IMR-90 (cell line): ENCODE results near the gene LRRC57. TPM values are rescaled to one million over a fixed set of nuclear protein-coding genes. Genes with fewer than 3 reads are reported as not detected.

Source experiments
- ATAC-seq: fragments of 200-7000 bp; cut with Tn5 transposase; 2 replicates; pipeline ENCODE4 v1.9.1; 2020; ENCODE audit warnings: low read depth, mild to moderate bottlenecking, moderate library complexity
- BruUV-seq: library from RNA; stranded (reverse); fragments of 400-500 nt; replicated peaks from 2 replicates; lab custom pipeline; 2021; lab: Mats Ljungman, UMichigan
- CTCF ChIA-PET: fragments of 300-600 bp; formaldehyde crosslinking; extraction: SDS; loops from one replicate; lab custom pipeline; 2021; ENCODE audit warnings: antibody characterized with exemption; lab: Yijun Ruan, JAX
- POLR2A ChIA-PET: fragments of 300-600 bp; sonication (Branson Sonifier 250); formaldehyde crosslinking; loops from one replicate; lab custom pipeline; 2022; ENCODE audit warnings: antibody characterized with exemption; ENCODE audit not compliant: unreplicated experiment; lab: Charles Lee
- DNase-seq: peaks from one replicate; pipeline ENCODE4 v3.0.0; 2013
- H2AFZ ChIP-seq: replicated peaks from 2 replicates; pipeline ENCODE3; 2013; ENCODE audit warnings: low read length, mild to moderate bottlenecking; ENCODE audit not compliant: poor library complexity
- H2AK5ac ChIP-seq: 2 replicates; pipeline ENCODE4 v1.6.1; 2013; ENCODE audit warnings: low read depth, low read length, inconsistent platforms
- H2AK9ac ChIP-seq: replicated peaks from 2 replicates; pipeline ENCODE3; 2013; ENCODE audit warnings: mild to moderate bottlenecking, low read depth, low read length, moderate library complexity; ENCODE audit not compliant: poor library complexity
- H2BK120ac ChIP-seq: 2 replicates; pipeline ENCODE4 v1.6.1; 2013; ENCODE audit warnings: low read depth, low read length, inconsistent platforms
- H2BK15ac ChIP-seq: 3 replicates; pipeline ENCODE4 v1.6.1; 2013; ENCODE audit warnings: low read depth, low read length, inconsistent platforms
- H2BK20ac ChIP-seq: 2 replicates; pipeline ENCODE4 v1.6.1; 2013; ENCODE audit warnings: low read depth, mild to moderate bottlenecking, inconsistent platforms, low read length, moderate library complexity
- H2BK5ac ChIP-seq: 2 replicates; pipeline ENCODE4 v1.6.1; 2013; ENCODE audit warnings: mild to moderate bottlenecking, low read depth, low read length, inconsistent platforms; ENCODE audit not compliant: poor library complexity, severe bottlenecking
- H3K14ac ChIP-seq: replicated peaks from 2 replicates; pipeline ENCODE4 v1.6.1; 2013; ENCODE audit warnings: low read depth, low read length, inconsistent platforms
- H3K18ac ChIP-seq: 2 replicates; pipeline ENCODE4 v1.6.1; 2013; ENCODE audit warnings: low read depth, low read length, control low read depth
- H3K23ac ChIP-seq: 2 replicates; pipeline ENCODE4 v1.6.1; 2013; ENCODE audit warnings: low read depth, low read length, inconsistent platforms
- H3K27ac ChIP-seq: 2 replicates; pipeline ENCODE4 v1.5.1; 2013; ENCODE audit warnings: mild to moderate bottlenecking, control low read depth, low read length; ENCODE audit not compliant: insufficient read depth
- H3K27me3 ChIP-seq: 2 replicates; pipeline ENCODE4 v1.6.1; 2013; ENCODE audit warnings: low read length; ENCODE audit not compliant: control insufficient read depth, insufficient read depth
- H3K36me3 ChIP-seq: 2 replicates; pipeline ENCODE4 v1.6.1; 2013; ENCODE audit warnings: low read length, mixed read lengths; ENCODE audit not compliant: control insufficient read depth, insufficient read depth
- H3K4ac ChIP-seq: 2 replicates; pipeline ENCODE4 v1.6.1; 2013; ENCODE audit warnings: low read depth, low read length, inconsistent platforms
- H3K4me1 ChIP-seq: 2 replicates; pipeline ENCODE4 v1.6.1; 2013; ENCODE audit warnings: low read length, mixed read lengths; ENCODE audit not compliant: control insufficient read depth, insufficient read depth
- H3K4me2 ChIP-seq: 2 replicates; pipeline ENCODE4 v1.6.1; 2013; ENCODE audit warnings: low read depth, mild to moderate bottlenecking, control low read depth, low read length, moderate library complexity
- H3K4me3 ChIP-seq: 2 replicates; pipeline ENCODE4 v1.5.1; 2013; ENCODE audit warnings: low read depth, mild to moderate bottlenecking, control low read depth, low read length, moderate library complexity; ENCODE audit not compliant: insufficient read depth
- H3K56ac ChIP-seq: 2 replicates; pipeline ENCODE4 v1.6.1; 2013; ENCODE audit warnings: low read length, inconsistent platforms; ENCODE audit not compliant: insufficient read depth; ENCODE audit errors: extremely low read depth
- H3K79me1 ChIP-seq, 2 experiments: 2 replicates each; pipeline ENCODE4 v1.6.1; 2013; ENCODE audit warnings: low read length in 2 of 2, inconsistent platforms in 1 of 2, low read depth in 1 of 2
- H3K9ac ChIP-seq: 2 replicates; pipeline ENCODE4 v1.6.1; 2013; ENCODE audit warnings: low read depth, low read length, control low read depth
- H3K9me1 ChIP-seq: 2 replicates; pipeline ENCODE4 v1.6.1; 2013; ENCODE audit warnings: low read length, inconsistent platforms; ENCODE audit not compliant: insufficient read depth
- H3K9me3 ChIP-seq: 2 replicates; pipeline ENCODE4 v1.6.1; 2013; ENCODE audit warnings: low read length; ENCODE audit not compliant: control insufficient read depth, insufficient read depth
- H4K20me1 ChIP-seq: 2 replicates; pipeline ENCODE4 v1.6.1; 2013; ENCODE audit warnings: low read length, inconsistent platforms; ENCODE audit not compliant: insufficient read depth
- H4K5ac ChIP-seq: 2 replicates; pipeline ENCODE4 v1.6.1; 2013; ENCODE audit warnings: mild to moderate bottlenecking, low read depth, low read length, control low read depth
- H4K8ac ChIP-seq, 2 experiments: 2 replicates each; pipeline ENCODE4 v1.6.1; 2013; ENCODE audit warnings: low read depth in 2 of 2, low read length in 2 of 2, control low read depth in 1 of 2, inconsistent platforms in 1 of 2
- H4K91ac ChIP-seq: 2 replicates; pipeline ENCODE4 v1.6.1; 2013; ENCODE audit warnings: low read depth, low read length, inconsistent platforms; ENCODE audit not compliant: insufficient read depth
- BHLHE40 ChIP-seq: fragments of 150-350 bp; IDR thresholded peaks from 2 replicates; pipeline ENCODE4 v1.6.1; 2016; ENCODE audit warnings: mild to moderate bottlenecking, low read depth, low read length
- CEBPB ChIP-seq: IDR thresholded peaks from 2 replicates; pipeline ENCODE4 v1.6.1; 2012; ENCODE audit warnings: low read depth, low read length, improper control_type of control experiment
- CHD1 ChIP-seq: IDR thresholded peaks from 2 replicates; pipeline ENCODE4 v1.6.1; 2012; ENCODE audit warnings: low read depth, low read length, improper control_type of control experiment
- FOS ChIP-seq: fragments of 150-350 bp; IDR thresholded peaks from 2 replicates; pipeline ENCODE4 v1.6.1; 2016; ENCODE audit warnings: low read depth, low read length
- MAFK ChIP-seq: IDR thresholded peaks from 2 replicates; pipeline ENCODE4 v1.6.1; 2012; ENCODE audit warnings: low read depth, low read length, improper control_type of control experiment
- MAZ ChIP-seq: IDR thresholded peaks from 2 replicates; pipeline ENCODE4 v1.6.1; 2012; ENCODE audit warnings: low read depth, mild to moderate bottlenecking, low read length, improper control_type of control experiment, moderate library complexity, borderline replicate concordance
- MXI1 ChIP-seq: IDR thresholded peaks from 2 replicates; pipeline ENCODE4 v1.6.1; 2012; ENCODE audit warnings: low read depth, mild to moderate bottlenecking, low read length, moderate library complexity, borderline replicate concordance
- NFE2L2 ChIP-seq: fragments of 150-350 bp; IDR thresholded peaks from 2 replicates; pipeline ENCODE4 v1.6.1; 2016; ENCODE audit warnings: low read depth, mild to moderate bottlenecking, low read length
- POLR2A ChIP-seq: IDR thresholded peaks from 2 replicates; pipeline ENCODE4 v1.6.1; 2012; ENCODE audit warnings: mild to moderate bottlenecking, low read depth, low read length
- RAD21 ChIP-seq: IDR thresholded peaks from 2 replicates; pipeline ENCODE4 v1.6.1; 2012; ENCODE audit warnings: low read length, improper control_type of control experiment
- RCOR1 ChIP-seq: IDR thresholded peaks from 2 replicates; pipeline ENCODE4 v1.6.1; 2012; ENCODE audit warnings: mild to moderate bottlenecking, low read length, improper control_type of control experiment; ENCODE audit not compliant: insufficient replicate concordance
- RFX5 ChIP-seq: IDR thresholded peaks from 2 replicates; pipeline ENCODE4 v1.8.0; 2012; ENCODE audit warnings: low read depth, mild to moderate bottlenecking, low read length, moderate library complexity
- SMC3 ChIP-seq: fragments of 150-350 bp; IDR thresholded peaks from 2 replicates; pipeline ENCODE4 v1.6.1; 2016; ENCODE audit warnings: low read depth, mild to moderate bottlenecking, antibody characterized with exemption, low read length, moderate library complexity
- USF2 ChIP-seq: fragments of 150-350 bp; IDR thresholded peaks from 2 replicates; pipeline ENCODE4 v1.6.1; 2017; ENCODE audit warnings: mild to moderate bottlenecking, antibody characterized with exemption, low read length, low read depth
- WGBS, 2 experiments: methylation state at CpG; one replicate each; pipeline versions ENCODE4 v1.1.5 to v1.1.7; 2013; ENCODE audit warnings: missing lambda C conversion rate in 2 of 2; ENCODE audit not compliant: insufficient read length in 1 of 2; ENCODE audit errors: extremely low coverage in 2 of 2; 5-methylcytosine and 5-hydroxymethylcytosine counted together
- dilution Hi-C: fragments of 300-500 bp; cut with HindIII; formaldehyde crosslinking; loops from one replicate; pipeline ENCODE4 v1.14.3; 2018; ENCODE audit warnings: low sequenced_read_pairs; ENCODE audit not compliant: unreplicated experiment
- in situ Hi-C: fragments of 300-500 bp; cut with MboI; formaldehyde crosslinking; loops from 3 replicates; pipeline ENCODE4 v1.14.3; 2019; ENCODE audit warnings: low sequenced_read_pairs, inconsistent platforms, mixed read lengths
- intact Hi-C: fragments of 100-400 bp; cut with micrococcal nuclease; formaldehyde crosslinking; loops from 2 replicates; pipeline ENCODE4 v1.10.0; 2022
- polyA plus RNA-seq, 3 experiments: library from polyadenylated mRNA; depleted of rRNA; stranded (reverse); fragments of >200 nt; gene quantifications; 2 replicates each; pipeline ENCODE4 v1.2.3, GENCODE V29; 2012; ENCODE audit warnings: low replicate concordance in 1 of 3
- total RNA-seq: library from RNA; depleted of rRNA; stranded (reverse); fragments of >200 nt; gene quantifications from 2 replicates; pipeline ENCODE4 v1.2.3, GENCODE V29; 2012
- TF ChIP-seq, protein P1 (sequence below): conservative IDR thresholded peaks from 2 replicates; pipeline ENCODE4 v1.5.1; 2012; ENCODE audit warnings: mild to moderate bottlenecking, low read depth, low read length, improper control_type of control experiment
- TF ChIP-seq, protein P2 (sequence below): fragments of 150-350 bp; IDR thresholded peaks from 2 replicates; pipeline ENCODE4 v1.6.1; 2016; ENCODE audit warnings: low read depth, mild to moderate bottlenecking, low read length, moderate library complexity, borderline replicate concordance

Gene LRRC57
- total and polyA plus RNA-seq, 2 of the 4 experiments (the other 2 are of a cell fraction), result 9.5 to 11.3 TPM

DNA sequence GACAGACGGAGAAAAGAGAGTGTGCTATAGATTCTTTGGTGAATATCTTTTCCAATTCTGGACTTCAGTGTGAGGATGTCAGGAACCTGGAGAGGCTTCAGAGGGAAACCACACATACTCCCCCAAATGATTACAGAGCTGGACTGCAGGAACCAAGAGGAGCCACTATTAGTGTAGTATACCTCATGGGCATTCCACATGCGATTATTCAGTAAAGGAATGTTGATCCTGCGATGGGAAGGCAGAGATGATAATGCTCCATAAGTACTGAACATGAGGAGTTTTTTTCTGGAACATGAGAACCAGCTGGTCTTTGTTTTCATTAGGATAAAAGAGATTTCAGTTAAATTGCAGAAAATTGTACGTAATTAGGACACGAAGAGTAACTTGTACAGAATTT lies 45.5 kb upstream of the LRRC57 start:
- Histone ChIP-seq H3K18ac (no peak overlapping the region), H3K9me1 (peaks cover 7% of the 10 kb centered on the region), H2AK5ac (no peak overlapping the region), H3K4me2 (no peak overlapping the region), H2BK15ac (no peak overlapping the region), H4K20me1 (no peaks in the 10 kb centered on the region), H3K9ac (no peak overlapping the region), H2BK20ac (no peak overlapping the region), H4K91ac (no peak overlapping the region), H3K23ac (no peak overlapping the region), H3K56ac (no peak overlapping the region), H2AK9ac (no peak overlapping the region), H4K8ac (no peak overlapping the region), H3K14ac (no peak overlapping the region), H3K9me3 (no peaks in the 10 kb centered on the region), H2BK5ac (no peak overlapping the region), H3K4ac (no peak overlapping the region), H3K27ac (no peak overlapping the region), H3K4me3 (no peak overlapping the region), H3K4me1 (peaks cover 11% of the 10 kb centered on the region), H3K36me3 (no peaks in the 10 kb centered on the region), H4K5ac (no peak overlapping the region), H3K27me3 (no peaks in the 10 kb centered on the region), H3K79me1 (peaks cover 6 to 26% of the 10 kb centered on the region in 2 experiments; a peak in 3 of 4 replicates), H2BK120ac (no peak overlapping the region), H2AFZ (no peak overlapping the region)
- TF ChIP-seq, protein P1, sequence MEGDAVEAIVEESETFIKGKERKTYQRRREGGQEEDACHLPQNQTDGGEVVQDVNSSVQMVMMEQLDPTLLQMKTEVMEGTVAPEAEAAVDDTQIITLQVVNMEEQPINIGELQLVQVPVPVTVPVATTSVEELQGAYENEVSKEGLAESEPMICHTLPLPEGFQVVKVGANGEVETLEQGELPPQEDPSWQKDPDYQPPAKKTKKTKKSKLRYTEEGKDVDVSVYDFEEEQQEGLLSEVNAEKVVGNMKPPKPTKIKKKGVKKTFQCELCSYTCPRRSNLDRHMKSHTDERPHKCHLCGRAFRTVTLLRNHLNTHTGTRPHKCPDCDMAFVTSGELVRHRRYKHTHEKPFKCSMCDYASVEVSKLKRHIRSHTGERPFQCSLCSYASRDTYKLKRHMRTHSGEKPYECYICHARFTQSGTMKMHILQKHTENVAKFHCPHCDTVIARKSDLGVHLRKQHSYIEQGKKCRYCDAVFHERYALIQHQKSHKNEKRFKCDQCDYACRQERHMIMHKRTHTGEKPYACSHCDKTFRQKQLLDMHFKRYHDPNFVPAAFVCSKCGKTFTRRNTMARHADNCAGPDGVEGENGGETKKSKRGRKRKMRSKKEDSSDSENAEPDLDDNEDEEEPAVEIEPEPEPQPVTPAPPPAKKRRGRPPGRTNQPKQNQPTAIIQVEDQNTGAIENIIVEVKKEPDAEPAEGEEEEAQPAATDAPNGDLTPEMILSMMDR, result no peak
- TF ChIP-seq FOS, result no peak
- no peak for TF ChIP-seq SMC3
- no peak for TF ChIP-seq MAFK
- TF ChIP-seq RAD21, result no peak
- no peak for TF ChIP-seq RFX5
- no peak for TF ChIP-seq BHLHE40
- no peak for TF ChIP-seq MAZ
- TF ChIP-seq, protein P2, sequence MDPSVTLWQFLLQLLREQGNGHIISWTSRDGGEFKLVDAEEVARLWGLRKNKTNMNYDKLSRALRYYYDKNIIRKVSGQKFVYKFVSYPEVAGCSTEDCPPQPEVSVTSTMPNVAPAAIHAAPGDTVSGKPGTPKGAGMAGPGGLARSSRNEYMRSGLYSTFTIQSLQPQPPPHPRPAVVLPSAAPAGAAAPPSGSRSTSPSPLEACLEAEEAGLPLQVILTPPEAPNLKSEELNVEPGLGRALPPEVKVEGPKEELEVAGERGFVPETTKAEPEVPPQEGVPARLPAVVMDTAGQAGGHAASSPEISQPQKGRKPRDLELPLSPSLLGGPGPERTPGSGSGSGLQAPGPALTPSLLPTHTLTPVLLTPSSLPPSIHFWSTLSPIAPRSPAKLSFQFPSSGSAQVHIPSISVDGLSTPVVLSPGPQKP, result no peak
- no peak for TF ChIP-seq CHD1
- no peak for TF ChIP-seq CEBPB
- no peak for TF ChIP-seq POLR2A
- no peak for TF ChIP-seq NFE2L2
- TF ChIP-seq USF2, result no peak
- TF ChIP-seq RCOR1, result no peak
- no peak for TF ChIP-seq MXI1
- ATAC-seq (no peak), DNase-seq (no peak)
- dilution Hi-C loops (no loop called here), in situ Hi-C loops (no loop called here), intact Hi-C loops (no loop called here)
- BruUV-seq, result no TSS peak
- ChIA-PET POLR2A (interaction anchor here (0.6 kb wide), 1 partner anchor 18 kb away, joined by 6 read pairs; no protein-coding TSS in a partner anchor), CTCF (no interaction called here)
- WGBS, 2 experiments, result no CpG with 5 or more reads among the region's 5 CpGs
